Measurements from ENCODE around the gene RESP18.

GRCh38 chr2:219369447-219369861 is 36.9 kb upstream of the RESP18 start:
- TF ChIP-seq CTCF (conservative IDR thresholded peaks at IDR 0.05 in 1 of 2, IDR thresholded peaks at IDR 0.05 in 1 of 2; ENCODE audit: low read depth in 1 of 2, low read length in 2 of 2) (no peak), EZH2 (IDR thresholded peaks at IDR 0.05; ENCODE audit: low read length, missing control alignments) (no peak)
